ENCODE measurements around the gene MED26.

The MED26 gene

GRCh38 chr19:16645140-16645539 is 17.1 kb upstream of the MED26 start:
- DNase-seq = no peak

- no peak for DNase-seq
Observed at GRCh38 chr19:16641695-16642094, 13.7 kb upstream of the MED26 start.

GRCh38 chr19:16640951-16641350 is 12.9 kb upstream of the MED26 start:
- no peak for DNase-seq

- DNase-seq = no peak
Observed at GRCh38 chr19:16638666-16639065, 10.7 kb upstream of the MED26 start.

- no peak for DNase-seq
Observed at GRCh38 chr19:16637535-16637934, 9.5 kb upstream of the MED26 start.

- no peak for DNase-seq
Observed at GRCh38 chr19:16631465-16631864, 3.5 kb upstream of the MED26 start.

- DNase-seq = peak; percentile 3
Observed at GRCh38 chr19:16628984-16629691, 1.1 kb upstream of the MED26 start.

GRCh38 chr19:16627928-16628182 is 149 bp downstream of the MED26 start:
- no peak for DNase-seq

- peak; percentile 7 for DNase-seq
Observed at GRCh38 chr19:16627193-16627927, 644 bp downstream of the MED26 start.

- peak; percentile 25 for DNase-seq
Observed at GRCh38 chr19:16626796-16627192, 1.2 kb downstream of the MED26 start.

GRCh38 chr19:16625163-16625958 is 2.6 kb downstream of the MED26 start:
- no peak for DNase-seq

- DNase-seq = no peak
Observed at GRCh38 chr19:16624236-16624635, 3.8 kb downstream of the MED26 start.

- DNase-seq = no peak
Observed at GRCh38 chr19:16623576-16623975, 4.4 kb downstream of the MED26 start.

- no peak for DNase-seq
Observed at GRCh38 chr19:16623066-16623465, 4.9 kb downstream of the MED26 start.

GRCh38 chr19:16621165-16621800 is 6.7 kb downstream of the MED26 start:
- no peak for DNase-seq

GRCh38 chr19:16620584-16620983 is 7.4 kb downstream of the MED26 start:
- no peak for DNase-seq

GRCh38 chr19:16620018-16620417 is 8.0 kb downstream of the MED26 start:
- no peak for DNase-seq

GRCh38 chr19:16619457-16619856 is 8.5 kb downstream of the MED26 start:
- DNase-seq = no peak

- DNase-seq = no peak
Observed at GRCh38 chr19:16618248-16618647, 9.8 kb downstream of the MED26 start.

GRCh38 chr19:16615808-16616207 is 12.2 kb downstream of the MED26 start:
- DNase-seq = no peak

GRCh38 chr19:16614941-16615340 is 13.1 kb downstream of the MED26 start:
- no peak for DNase-seq

GRCh38 chr19:16613841-16614240 is 14.2 kb downstream of the MED26 start:
- DNase-seq = no peak

GRCh38 chr19:16612636-16613035 is 15.4 kb downstream of the MED26 start:
- no peak for DNase-seq

GRCh38 chr19:16611121-16611520 is 16.9 kb downstream of the MED26 start:
- no peak for DNase-seq
